Esophagus muscularis mucosa (tissue), 4 donors: ENCODE measurements around the gene RNF126. TPM values are rescaled to one million over a fixed set of nuclear protein-coding genes. Genes with fewer than 3 reads are reported as not detected.
"Not testable (repeated sequence)": the region's sequence is repeated elsewhere in the genome, so short reads cannot be mapped to it uniquely, and the experiment has no call there.

ENCODE experiments used
- DNase-seq: peaks from one replicate; pipeline ENCODE4 v3.0.0-alpha.2; 2017; ENCODE audit errors: extremely low spot score
- H3K27ac ChIP-seq, 4 donors: fragments of 200-600 bp; sonication (generic); replicated peaks in 1 of 4; 1 replicate in 3 of 4; 2 replicates in 1 of 4; pipeline ENCODE4 v1.5.1; 2016 to 2019; ENCODE audit warnings: mild to moderate bottlenecking in 1 of 4
- H3K27me3 ChIP-seq, 4 donors: fragments of 200-600 bp; sonication (generic); one replicate each; pipeline versions ENCODE4 v1.5.1 to v1.6.0; 2016 to 2019
- H3K36me3 ChIP-seq, 4 donors: fragments of 200-600 bp; sonication (generic); one replicate each; pipeline ENCODE4 v1.5.1; 2016 to 2019
- H3K4me1 ChIP-seq, 4 donors: fragments of 200-600 bp; sonication (generic); one replicate each; pipeline ENCODE4 v1.5.1; 2016 to 2019
- H3K4me3 ChIP-seq, 4 donors: fragments of 200-600 bp; sonication (generic); 1 replicate in 2 of 4; 2 replicates in 2 of 4; pipeline ENCODE4 v1.5.1; 2016 to 2019; ENCODE audit warnings: mild to moderate bottlenecking in 4 of 4, moderate library complexity in 1 of 4
- H3K9me3 ChIP-seq, 4 donors: fragments of 200-600 bp; sonication (generic); 1 replicate in 3 of 4; 2 replicates in 1 of 4; pipeline ENCODE4 v1.5.1; 2016 to 2019
- CTCF ChIP-seq, 3 experiments: fragments of 200-600 bp in 2 of 3; fragments of 450-650 bp in 1 of 3; sonication (generic) in 2 of 3; IDR thresholded peaks; one replicate each; pipeline ENCODE4 v1.5.1; 2017 to 2019; ENCODE audit warnings: antibody characterized with exemption in 3 of 3, mild to moderate bottlenecking in 2 of 3, moderate library complexity in 1 of 3
- EP300 ChIP-seq: sonication (generic); formaldehyde crosslinking; IDR thresholded peaks from one replicate; pipeline ENCODE4 v1.6.1; 2017; ENCODE audit warnings: antibody characterized with exemption
- POLR2A ChIP-seq: fragments of 450-650 bp; IDR thresholded peaks from one replicate; pipeline ENCODE4 v1.6.1; 2017; ENCODE audit warnings: antibody characterized with exemption, moderate library complexity, mild to moderate bottlenecking, low read depth
- POLR2AphosphoS5 ChIP-seq, 2 donors: sonication (generic); formaldehyde crosslinking; IDR thresholded peaks; one replicate each; pipeline ENCODE4 v1.6.1; 2017; ENCODE audit warnings: antibody characterized with exemption in 2 of 2
- WGBS: methylation state at CpG from one replicate; pipeline ENCODE4 v1.1.5; 2018; 5-methylcytosine and 5-hydroxymethylcytosine counted together
- intact Hi-C: fragments of 100-400 bp; cut with DNase I; formaldehyde crosslinking; loops from one replicate; pipeline ENCODE4 v1.15.1; 2023
- total RNA-seq, 4 donors: library from RNA; depleted of rRNA; stranded (reverse); fragments of >200 nt; gene quantifications; one replicate each; pipeline versions ENCODE4 v1.1.0 to v1.2.1, GENCODE V29; 2016

RNF126 gene
- total RNA-seq, 4 donors from 2014 or later, result 41.5 to 63.5 (median 62.3) TPM

GRCh38 chr19:670609-671075, 7.6 kb upstream of the RNF126 start:
- 80% methylated on average over 6 of the region's 9 CpGs for WGBS
- H3K4me1 ChIP-seq, result peaks cover under 1 to 35% (median 32%) of the 10 kb centered on the region in 4 donors
- H3K27me3 ChIP-seq, result peaks cover 0 to 11% (median 0%) of the 10 kb centered on the region in 4 donors
- no peak for TF ChIP-seq POLR2AphosphoS5 (IDR thresholded peaks at IDR 0.05)
- TF ChIP-seq POLR2A, result no peak
- TF ChIP-seq EP300, result no peak
- no peak for DNase-seq
- H3K4me3 ChIP-seq, result no peak overlapping the region
- H3K9me3 ChIP-seq, result no peaks in the 10 kb centered on the region
- no peaks in the 10 kb centered on the region for H3K36me3 ChIP-seq
- H3K27ac ChIP-seq, result no peak overlapping the region
- intact Hi-C loops, result no loop called here

- H3K9me3 ChIP-seq, H3K4me3 ChIP-seq, DNase-seq, H3K27me3 ChIP-seq, H3K27ac ChIP-seq, H3K36me3 ChIP-seq: not testable (repeated sequence)
- intact Hi-C loops, result loop anchor here (5.0 kb wide), 1 partner anchor 193 kb away; no protein-coding TSS in a partner anchor
- WGBS, result 76% methylated on average over 12 of the region's 12 CpGs
- peaks cover 13 to 34% (median 30%) of the 10 kb centered on the region in 4 donors for H3K4me1 ChIP-seq
Observed at GRCh38 chr19:668675-669434, 5.8 kb upstream of the RNF126 start.

DNA sequence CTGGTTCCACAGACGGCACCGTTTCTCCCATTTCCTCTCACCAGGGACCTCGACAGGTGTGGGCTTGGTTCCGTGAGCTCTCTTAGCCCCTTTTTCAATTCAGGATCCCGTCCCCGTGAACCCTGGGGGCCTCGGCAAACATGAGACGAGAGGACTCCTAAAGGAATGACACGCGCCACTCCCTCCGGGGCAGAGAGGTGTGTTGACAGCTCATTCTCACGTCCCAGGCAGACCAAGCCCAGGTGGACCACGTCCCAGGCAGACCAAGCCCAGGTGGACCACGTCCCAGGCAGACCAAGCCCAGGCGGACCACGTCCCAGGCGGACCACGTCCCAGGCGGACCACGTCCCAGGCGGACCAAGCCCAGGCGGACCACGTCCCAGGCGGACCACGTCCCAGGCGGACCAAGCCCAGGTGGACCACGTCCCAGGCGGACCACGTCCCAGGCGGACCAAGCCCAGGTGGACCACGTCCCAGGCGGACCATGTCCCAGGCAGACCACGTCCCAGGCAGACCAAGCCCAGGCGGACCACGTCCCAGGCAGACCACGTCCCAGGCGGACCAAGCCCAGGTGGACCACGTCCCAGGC, 4.1 kb upstream of the RNF126 start:
- DNase-seq, H3K27ac ChIP-seq, H3K9me3 ChIP-seq, H3K4me3 ChIP-seq, H3K36me3 ChIP-seq, H3K27me3 ChIP-seq: not testable (repeated sequence)
- 89% methylated on average over 19 of the region's 38 CpGs for WGBS
- H3K4me1 ChIP-seq, result peaks cover 18 to 27% (median 25%) of the 10 kb centered on the region in 4 donors
- intact Hi-C loops, result loop anchor here (5.0 kb wide), 1 partner anchor 195 kb away; no protein-coding TSS in a partner anchor

DNA sequence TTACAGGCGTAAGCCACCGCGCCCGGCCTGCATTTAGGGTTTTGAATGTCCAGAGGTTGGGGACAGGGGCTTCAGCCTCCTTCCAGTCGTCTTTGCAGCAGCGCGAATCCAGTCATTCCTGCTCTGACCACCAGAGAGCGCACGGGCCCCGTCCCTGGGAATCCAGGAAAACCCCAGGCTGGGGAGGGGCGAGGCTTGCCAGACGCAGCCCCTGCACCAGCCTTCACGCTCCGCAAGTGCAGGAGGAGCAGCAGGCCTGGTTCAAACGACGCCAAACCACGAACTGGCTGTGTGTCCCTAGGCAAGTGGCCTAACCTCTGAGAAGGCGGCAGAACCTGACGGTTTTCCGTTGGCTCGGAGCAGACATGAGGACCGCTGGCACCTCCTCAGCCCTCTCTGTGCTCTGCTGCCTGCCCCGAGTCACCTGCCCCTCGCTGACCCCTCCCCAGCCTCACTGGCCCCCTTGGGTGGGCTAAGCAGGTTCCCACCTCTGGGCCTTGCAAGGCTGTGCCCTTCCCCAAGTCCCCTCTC, 2.0 kb upstream of the RNF126 start:
- Histone ChIP-seq H3K27ac (peak overlapping the region; percentile 10 to 46 (median 20)), H3K4me3 (peak overlapping the region; percentile 26 to 51 (median 41))

GRCh38 chr19:663682-664117, 686 bp upstream of the RNF126 start:
- intact Hi-C loops, result no loop called here
- peak overlapping the region; percentile 92 to 96 (median 96) for H3K27ac ChIP-seq
- no peaks in the 10 kb centered on the region for H3K9me3 ChIP-seq
- WGBS, result 48% methylated on average over 16 of the region's 18 CpGs
- DNase-seq, result no peak
- peak overlapping the region; percentile 81 to 100 (median 100) for H3K4me3 ChIP-seq
- no peaks in the 10 kb centered on the region for H3K27me3 ChIP-seq
- peaks cover 51 to 61% (median 59%) of the 10 kb centered on the region in 4 donors for H3K4me1 ChIP-seq
- TF ChIP-seq POLR2A (no peak), EP300 (no peak), POLR2AphosphoS5 (IDR thresholded peaks at IDR 0.05) (no peak)
- peaks cover 0 to 1% (median under 1%) of the 10 kb centered on the region in 4 donors for H3K36me3 ChIP-seq

More for the DNA sequence above, 2.0 kb upstream of the RNF126 start:
- DNase-seq, result no peak
- Histone ChIP-seq H3K27me3 (no peaks in the 10 kb centered on the region), H3K4me1 (peaks cover 38 to 48% (median 46%) of the 10 kb centered on the region in 4 donors), H3K9me3 (no peaks in the 10 kb centered on the region), H3K36me3 (no peaks in the 10 kb centered on the region)
- no peak for TF ChIP-seq EP300
- peak; percentile 92 to 99 (median 97) for TF ChIP-seq CTCF (IDR thresholded peaks at IDR 0.05)
- TF ChIP-seq POLR2AphosphoS5 (IDR thresholded peaks at IDR 0.05), result peak; percentile 50 to 63
- TF ChIP-seq POLR2A, result no peak
- 15% methylated on average over 10 of the region's 24 CpGs for WGBS
- intact Hi-C loops, result loop anchor here (1.0 to 5.0 kb wide), 2 partner anchors 69 to 197 kb away; no protein-coding TSS in a partner anchor

GRCh38 chr19:662207-662961, 630 bp downstream of the RNF126 start:
- Histone ChIP-seq H3K27me3 (no peaks in the 10 kb centered on the region), H3K4me3 (peak overlapping the region; percentile 81 to 100 (median 100)), H3K27ac (peak overlapping the region; percentile 89 to 96 (median 94)), H3K9me3 (no peaks in the 10 kb centered on the region), H3K36me3 (peaks cover 0 to 13% (median 6%) of the 10 kb centered on the region in 4 donors), H3K4me1 (peaks cover 63 to 74% (median 72%) of the 10 kb centered on the region in 4 donors)
- no peak for TF ChIP-seq POLR2A
- TF ChIP-seq POLR2AphosphoS5 (IDR thresholded peaks at IDR 0.05), result peak in 1 of 2 donors; percentile 16
- TF ChIP-seq CTCF (IDR thresholded peaks at IDR 0.05), result no peak
- TF ChIP-seq EP300, result no peak
- no peak for DNase-seq
- intact Hi-C loops, result no loop called here
- WGBS, result 0% methylated on average over 4 of the region's 81 CpGs
